ENCODE data around the gene PAH. TPM values are rescaled to one million over a fixed set of nuclear protein-coding genes. Genes with fewer than 3 reads are reported as not detected.

The PAH gene
- total RNA-seq, 4 donors from 2014 or later, result 1.5 TPM; not detected in 3

- Histone ChIP-seq H3K9me3 (no peaks in the 10 kb centered on the region), H3K4me1 (peaks cover 0 to 5% (median 0%) of the 10 kb centered on the region in 4 donors), H3K27me3 (no peaks in the 10 kb centered on the region), H3K36me3 (no peaks in the 10 kb centered on the region), H3K4me3 (no peak overlapping the region), H3K27ac (no peak overlapping the region)
- WGBS, 2 donors, result 71 to 87% methylated on average over 3 of the region's 3 CpGs
- no peak for DNase-seq (ENCODE audit: low spot score in 2 of 2)
- TF ChIP-seq POLR2A (IDR thresholded peaks at IDR 0.05), result no peak
- TF ChIP-seq EP300 (IDR thresholded peaks at IDR 0.05), result no peak
- TF ChIP-seq, protein P1, sequence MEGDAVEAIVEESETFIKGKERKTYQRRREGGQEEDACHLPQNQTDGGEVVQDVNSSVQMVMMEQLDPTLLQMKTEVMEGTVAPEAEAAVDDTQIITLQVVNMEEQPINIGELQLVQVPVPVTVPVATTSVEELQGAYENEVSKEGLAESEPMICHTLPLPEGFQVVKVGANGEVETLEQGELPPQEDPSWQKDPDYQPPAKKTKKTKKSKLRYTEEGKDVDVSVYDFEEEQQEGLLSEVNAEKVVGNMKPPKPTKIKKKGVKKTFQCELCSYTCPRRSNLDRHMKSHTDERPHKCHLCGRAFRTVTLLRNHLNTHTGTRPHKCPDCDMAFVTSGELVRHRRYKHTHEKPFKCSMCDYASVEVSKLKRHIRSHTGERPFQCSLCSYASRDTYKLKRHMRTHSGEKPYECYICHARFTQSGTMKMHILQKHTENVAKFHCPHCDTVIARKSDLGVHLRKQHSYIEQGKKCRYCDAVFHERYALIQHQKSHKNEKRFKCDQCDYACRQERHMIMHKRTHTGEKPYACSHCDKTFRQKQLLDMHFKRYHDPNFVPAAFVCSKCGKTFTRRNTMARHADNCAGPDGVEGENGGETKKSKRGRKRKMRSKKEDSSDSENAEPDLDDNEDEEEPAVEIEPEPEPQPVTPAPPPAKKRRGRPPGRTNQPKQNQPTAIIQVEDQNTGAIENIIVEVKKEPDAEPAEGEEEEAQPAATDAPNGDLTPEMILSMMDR (IDR thresholded peaks at IDR 0.05), result no peak
These were observed 5.7 kb downstream of the PAH start for GRCh38 chr12:102911320-102911719.

DNA sequence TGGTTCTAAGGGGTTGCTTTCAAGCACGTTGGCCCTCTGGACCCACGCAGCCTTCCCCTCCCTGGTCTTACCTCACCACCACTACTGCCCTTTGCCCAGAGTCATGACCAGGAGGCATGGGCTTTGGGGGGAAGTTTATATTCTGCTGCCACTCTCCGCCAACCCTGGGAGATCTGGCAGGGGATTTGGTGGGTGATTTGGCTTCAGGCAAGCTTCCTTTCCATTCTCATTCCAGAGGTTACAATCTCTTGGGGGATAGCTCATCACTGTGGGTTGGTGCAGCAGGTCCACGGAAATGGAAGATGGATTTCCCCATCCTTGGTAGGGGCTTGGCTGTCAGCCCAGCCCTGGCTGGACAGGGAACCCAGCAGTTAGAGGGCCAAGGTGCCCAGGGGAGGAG, 6.3 kb downstream of the PAH start:
- H3K4me1 ChIP-seq, result peaks cover 0 to 5% (median 0%) of the 10 kb centered on the region in 4 donors
- no peak overlapping the region for H3K27ac ChIP-seq
- H3K9me3 ChIP-seq, result no peaks in the 10 kb centered on the region
- no peak overlapping the region for H3K4me3 ChIP-seq
- TF ChIP-seq POLR2A (IDR thresholded peaks at IDR 0.05) (no peak), EP300 (IDR thresholded peaks at IDR 0.05) (no peak)
- TF ChIP-seq, protein P1 (IDR thresholded peaks at IDR 0.05), result no peak
- H3K27me3 ChIP-seq, result no peaks in the 10 kb centered on the region
- 83 to 87% methylated on average over 4 of the region's 4 CpGs for WGBS, 2 donors
- H3K36me3 ChIP-seq, result no peaks in the 10 kb centered on the region
- no peak for DNase-seq (ENCODE audit: low spot score in 2 of 2)

DNA sequence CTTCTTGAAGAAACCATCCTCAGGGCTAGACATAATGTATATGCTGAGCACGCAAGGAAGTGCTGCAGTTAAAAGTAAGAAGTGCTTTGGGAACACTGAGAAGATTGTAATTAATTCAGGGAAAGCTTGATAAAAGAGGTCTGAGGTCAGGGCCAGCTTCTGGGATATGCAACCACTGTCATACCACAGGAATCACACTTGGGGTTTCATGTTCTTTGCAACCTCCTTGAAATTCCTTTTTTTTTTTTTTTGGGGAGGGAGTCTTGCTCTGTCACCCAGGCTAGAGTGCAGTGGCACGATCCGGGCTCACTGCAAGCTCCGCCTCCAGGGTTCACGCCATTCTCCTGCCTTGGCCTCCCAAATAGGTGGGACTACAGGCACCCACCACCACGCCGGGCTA, 6.9 kb downstream of the PAH start:
- WGBS, 2 donors, result 91 to 92% methylated on average over 7 of the region's 7 CpGs

DNA sequence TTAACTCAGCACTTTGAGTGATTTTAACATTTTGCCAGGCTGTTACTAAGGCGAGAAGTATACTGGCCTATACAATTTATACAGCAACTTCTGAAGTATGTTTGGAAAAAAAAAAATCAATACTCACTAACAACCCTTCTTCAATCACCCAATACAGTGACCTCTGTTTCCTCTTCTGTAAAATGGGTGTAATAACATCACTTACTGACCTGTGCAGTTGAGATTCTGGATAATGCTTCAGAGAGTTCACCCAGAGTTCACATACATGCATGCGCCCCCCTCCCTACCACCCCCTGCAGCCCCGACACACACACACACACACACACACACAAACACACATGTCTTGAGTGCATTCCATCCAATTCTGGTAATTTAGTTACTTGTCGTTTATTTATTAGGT, 9.1 kb downstream of the PAH start:
- H3K27me3 ChIP-seq, result no peaks in the 10 kb centered on the region
- no peaks in the 10 kb centered on the region for H3K36me3 ChIP-seq
- no peak for DNase-seq (ENCODE audit: low spot score in 2 of 2)
- WGBS, 2 donors, result 76 to 78% methylated on average over 4 of the region's 4 CpGs
- no peak overlapping the region for H3K27ac ChIP-seq
- H3K9me3 ChIP-seq, result no peaks in the 10 kb centered on the region
- H3K4me3 ChIP-seq, result no peak overlapping the region
- no peaks in the 10 kb centered on the region for H3K4me1 ChIP-seq
- TF ChIP-seq POLR2A (IDR thresholded peaks at IDR 0.05) (no peak), EP300 (IDR thresholded peaks at IDR 0.05) (no peak)
- TF ChIP-seq, protein P1 (IDR thresholded peaks at IDR 0.05), result no peak

More for the DNA sequence above, 6.9 kb downstream of the PAH start:
- H3K4me1 ChIP-seq, result peaks cover 0 to 5% (median 0%) of the 10 kb centered on the region in 4 donors
- TF ChIP-seq, protein P1 (IDR thresholded peaks at IDR 0.05), result no peak
- no peak for TF ChIP-seq EP300 (IDR thresholded peaks at IDR 0.05)
- no peak for TF ChIP-seq POLR2A (IDR thresholded peaks at IDR 0.05)
- no peak for DNase-seq (ENCODE audit: low spot score in 2 of 2)
- no peak overlapping the region for H3K4me3 ChIP-seq
- H3K27me3 ChIP-seq, result no peaks in the 10 kb centered on the region
- H3K9me3 ChIP-seq, result no peaks in the 10 kb centered on the region
- H3K36me3 ChIP-seq, result no peaks in the 10 kb centered on the region
- H3K27ac ChIP-seq, result no peak overlapping the region

- Histone ChIP-seq H3K27ac (no peak overlapping the region), H3K27me3 (no peaks in the 10 kb centered on the region), H3K36me3 (no peaks in the 10 kb centered on the region), H3K4me1 (no peaks in the 10 kb centered on the region), H3K9me3 (no peaks in the 10 kb centered on the region), H3K4me3 (no peak overlapping the region)
- 74 to 76% methylated on average over 3 of the region's 3 CpGs for WGBS, 2 donors
- TF ChIP-seq EP300 (IDR thresholded peaks at IDR 0.05) (no peak), POLR2A (IDR thresholded peaks at IDR 0.05) (no peak)
- TF ChIP-seq, protein P1 (IDR thresholded peaks at IDR 0.05), result no peak
- DNase-seq (ENCODE audit: low spot score in 2 of 2), result no peak
These were observed 11.8 kb downstream of the PAH start for GRCh38 chr12:102905229-102905628.
